Smooth muscle cell (in vitro differentiated cells): ENCODE data around the gene ABHD1. TPM values are rescaled to one million over a fixed set of nuclear protein-coding genes. Genes with fewer than 3 reads are reported as not detected.

Experiments
- DNase-seq: peaks from one replicate; lab custom pipeline; 2025; ENCODE audit not compliant: unreplicated experiment; lab: John Stamatoyannopoulos, UW
- H2AFZ ChIP-seq: fragments of 200-600 bp; sonication (generic); 2 replicates; pipeline ENCODE4 v1.6.0; 2016; ENCODE audit warnings: antibody characterized with exemption, low read depth, mild to moderate bottlenecking
- H3F3A ChIP-seq: fragments of 200-600 bp; sonication (generic); 2 replicates; pipeline ENCODE4 v1.6.0; 2017; ENCODE audit warnings: antibody characterized with exemption, low read depth
- H3K27ac ChIP-seq: fragments of 200-600 bp; sonication (generic); 2 replicates; pipeline ENCODE4 v1.5.1; 2016; ENCODE audit warnings: low read depth, mild to moderate bottlenecking
- H3K27me3 ChIP-seq: fragments of 200-600 bp; sonication (generic); 2 replicates; pipeline ENCODE4 v1.6.1; 2016; ENCODE audit warnings: low read depth, mild to moderate bottlenecking
- H3K36me3 ChIP-seq: fragments of 200-600 bp; sonication (generic); 2 replicates; pipeline ENCODE4 v1.5.1; 2016; ENCODE audit warnings: low read depth
- H3K4me1 ChIP-seq: fragments of 200-600 bp; sonication (generic); 2 replicates; pipeline ENCODE4 v1.5.1; 2016; ENCODE audit warnings: low read depth
- H3K4me2 ChIP-seq: fragments of 200-600 bp; sonication (generic); 2 replicates; pipeline ENCODE4 v1.6.0; 2016; ENCODE audit warnings: mild to moderate bottlenecking
- H3K4me3 ChIP-seq: fragments of 200-600 bp; sonication (generic); 2 replicates; pipeline ENCODE4 v1.5.1; 2016; ENCODE audit warnings: mild to moderate bottlenecking
- H3K79me2 ChIP-seq: fragments of 200-600 bp; sonication (generic); 2 replicates; pipeline ENCODE4 v1.6.0; 2016; ENCODE audit warnings: low read depth, mild to moderate bottlenecking
- H3K9ac ChIP-seq: fragments of 200-600 bp; sonication (generic); 2 replicates; pipeline ENCODE4 v1.6.0; 2016; ENCODE audit warnings: low read depth
- H3K9me3 ChIP-seq: fragments of 200-600 bp; sonication (generic); replicated peaks from 2 replicates; pipeline ENCODE4 v1.5.1; 2016; ENCODE audit warnings: low read depth
- H4K20me1 ChIP-seq: fragments of 200-600 bp; sonication (generic); 2 replicates; pipeline ENCODE4 v1.6.0; 2016; ENCODE audit warnings: low read depth
- CTCF ChIP-seq: fragments of 200-600 bp; sonication (generic); IDR thresholded peaks from 2 replicates; pipeline ENCODE4 v1.5.1; 2017; ENCODE audit warnings: borderline replicate concordance, mild to moderate bottlenecking, antibody characterized with exemption; ENCODE audit not compliant: insufficient read depth, poor library complexity, severe bottlenecking
- WGBS: methylation state at CpG from one replicate; pipeline ENCODE4 v1.1.7; 2016; ENCODE audit warnings: low lambda C conversion rate; 5-methylcytosine and 5-hydroxymethylcytosine counted together
- polyA plus RNA-seq: library from polyadenylated mRNA; unstranded; fragments of >200 nt; fragmentation: Nextera tagmentation; extraction: Ambion mirVana; gene quantifications from 2 replicates; pipeline ENCODE4 v1.2.1, GENCODE V29; 2016
- total RNA-seq: library from RNA; depleted of rRNA; stranded (reverse); fragments of >200 nt; gene quantifications from 2 replicates; pipeline ENCODE4 v1.2.3, GENCODE V29; 2014

Gene ABHD1
- total and polyA plus RNA-seq, 2 experiments from 2014 or later, result not detected

GRCh38 chr2:27093430-27094352 lies 29.9 kb upstream of the ABHD1 start:
- Histone ChIP-seq H3K9me3 (no peaks in the 10 kb centered on the region), H3K36me3 (no peaks in the 10 kb centered on the region), H3K4me3 (no peak overlapping the region), H3K4me1 (no peaks in the 10 kb centered on the region), H3K27ac (no peak overlapping the region), H3K27me3 (no peaks in the 10 kb centered on the region), H2AFZ (no peak overlapping the region), H3K4me2 (no peak overlapping the region), H3K9ac (no peak overlapping the region), H3K79me2 (no peaks in the 10 kb centered on the region), H3F3A (no peaks in the 10 kb centered on the region), H4K20me1 (no peaks in the 10 kb centered on the region)
- TF ChIP-seq CTCF, result no peak
- WGBS, result 91% methylated on average over 6 of the region's 6 CpGs
- DNase-seq, result no peak

GRCh38 chr2:27094353-27094984 lies 29.1 kb upstream of the ABHD1 start:
- Histone ChIP-seq H3F3A (no peaks in the 10 kb centered on the region), H3K79me2 (no peaks in the 10 kb centered on the region), H3K4me1 (no peaks in the 10 kb centered on the region), H3K4me3 (no peak overlapping the region), H3K9me3 (no peaks in the 10 kb centered on the region), H3K9ac (no peak overlapping the region), H3K27me3 (no peaks in the 10 kb centered on the region), H3K4me2 (no peak overlapping the region), H4K20me1 (no peaks in the 10 kb centered on the region), H3K36me3 (no peaks in the 10 kb centered on the region), H2AFZ (no peak overlapping the region), H3K27ac (no peak overlapping the region)
- DNase-seq, result no peak
- WGBS, result 95% methylated on average over 24 of the region's 24 CpGs
- no peak for TF ChIP-seq CTCF

GRCh38 chr2:27095427-27095744 lies 28.2 kb upstream of the ABHD1 start:
- H3K4me1 ChIP-seq, result no peaks in the 10 kb centered on the region

More at GRCh38 chr2:27095427-27095744, 28.2 kb upstream of the ABHD1 start:
- no peak for TF ChIP-seq CTCF
- Histone ChIP-seq H3K4me3 (no peak overlapping the region), H3K79me2 (no peaks in the 10 kb centered on the region), H3K4me2 (no peak overlapping the region), H3K27me3 (no peaks in the 10 kb centered on the region), H4K20me1 (no peaks in the 10 kb centered on the region), H3K9me3 (no peaks in the 10 kb centered on the region), H3K9ac (no peak overlapping the region), H3F3A (no peaks in the 10 kb centered on the region), H2AFZ (no peak overlapping the region), H3K27ac (no peak overlapping the region), H3K36me3 (no peaks in the 10 kb centered on the region)
- WGBS, result 93% methylated on average over 2 of the region's 2 CpGs
- no peak for DNase-seq
